ENCODE measurements around the gene FAM184B.

GRCh38 chr4:17709763-17710068 is 71.7 kb downstream of the FAM184B start:
- TF ChIP-seq EZH2 (IDR thresholded peaks at IDR 0.05; ENCODE audit: insufficient read depth, poor library complexity, severe bottlenecking) (no peak), EZH2phosphoT487 (IDR thresholded peaks at IDR 0.05; ENCODE audit: insufficient read depth, low read depth) (no peak)

Data from GM23248 (cell line).